ENCODE data around the gene SH3PXD2A.

- TF ChIP-seq CTCF (IDR thresholded peaks at IDR 0.05) (no peak), POLR2A (IDR thresholded peaks at IDR 0.05) (no peak)
Measured at GRCh38 chr10:103874730-103875129, 19.4 kb upstream of the SH3PXD2A start.
